Pulmonary artery endothelial cell (primary cell): ENCODE data around the gene CLDN2. TPM values are rescaled to one million over a fixed set of nuclear protein-coding genes. Genes with fewer than 3 reads are reported as not detected.
"Not testable (repeated sequence)": the region's sequence is repeated elsewhere in the genome, so short reads cannot be mapped to it uniquely, and the experiment has no call there.

Experiments
- DNase-seq: peaks from one replicate; pipeline ENCODE4 v3.0.0-alpha.2; 2011; ENCODE audit warnings: low read depth, low spot score
- total RNA-seq: library from RNA; depleted of rRNA; stranded (reverse); fragments of >200 nt; gene quantifications from 2 replicates; pipeline ENCODE4 v1.2.3, GENCODE V29; 2014

The CLDN2 gene
- total RNA-seq, 1 donor from 2014 or later: not detected

- DNase-seq: no peak
These were observed 39.7 kb downstream of the CLDN2 start for GRCh38 chrX:106959901-106960300.

GRCh38 chrX:106963111-106963510, 42.9 kb downstream of the CLDN2 start:
- no peak for DNase-seq

- DNase-seq: no peak
These were observed 44.1 kb downstream of the CLDN2 start for GRCh38 chrX:106964290-106964689.

GRCh38 chrX:106966547-106966946, 46.3 kb downstream of the CLDN2 start:
- not testable (repeated sequence) for DNase-seq

GRCh38 chrX:106972896-106973295, 52.7 kb downstream of the CLDN2 start:
- DNase-seq: no peak

GRCh38 chrX:106973433-106974149, 53.4 kb downstream of the CLDN2 start:
- no peak for DNase-seq

- DNase-seq: no peak
These were observed 56.2 kb downstream of the CLDN2 start for GRCh38 chrX:106976416-106976815.

Other genes with a start within 250 kb of the CLDN2 start
- gene RNF128, start 193.7 kb upstream of the CLDN2 start, total RNA-seq: not detected in 2 replicates
- gene TBC1D8B, start 117.7 kb upstream of the CLDN2 start, total RNA-seq: 4.7 and 5.3 TPM in 2 replicates
- not detected in 2 replicates for gene RIPPLY1, start 17.1 kb upstream of the CLDN2 start, total RNA-seq
- gene MORC4, start 79.8 kb downstream of the CLDN2 start, total RNA-seq: 17.2 and 21.2 TPM in 2 replicates
- gene RBM41, start 198.4 kb downstream of the CLDN2 start, total RNA-seq: 9.6 and 13.8 TPM in 2 replicates